ENCODE data around the gene TRPC4. TPM values are rescaled to one million over a fixed set of nuclear protein-coding genes. Genes with fewer than 3 reads are reported as not detected.

Gene TRPC4
- total RNA-seq, 1 donor from 2014 or later, result 2.6 TPM

GRCh38 chr13:37886879-37887278 lies 17.3 kb upstream of the TRPC4 start:
- no peaks in the 10 kb centered on the region for H3K36me3 ChIP-seq (ENCODE audit: control insufficient read depth, insufficient read depth, low read length)
- no peaks in the 10 kb centered on the region for H3K27me3 ChIP-seq (ENCODE audit: control insufficient read depth, insufficient read depth, low read length)
- TF ChIP-seq CTCF (IDR thresholded peaks at IDR 0.05; ENCODE audit: insufficient read depth, low read length, poor library complexity, severe bottlenecking), result no peak
- no peak overlapping the region for H3K4me3 ChIP-seq (ENCODE audit: low read depth, low read length)
- DNase-seq (ENCODE audit: low read depth), result no peak

- no peak overlapping the region for H3K4me3 ChIP-seq (ENCODE audit: low read depth, low read length)
- no peak for TF ChIP-seq CTCF (IDR thresholded peaks at IDR 0.05; ENCODE audit: insufficient read depth, low read length, poor library complexity, severe bottlenecking)
- DNase-seq (ENCODE audit: low read depth), result no peak
- no peaks in the 10 kb centered on the region for H3K36me3 ChIP-seq (ENCODE audit: control insufficient read depth, insufficient read depth, low read length)
- no peaks in the 10 kb centered on the region for H3K27me3 ChIP-seq (ENCODE audit: control insufficient read depth, insufficient read depth, low read length)
Observed at GRCh38 chr13:37884674-37885073, 15.1 kb upstream of the TRPC4 start.

GRCh38 chr13:37884026-37884425 lies 14.5 kb upstream of the TRPC4 start:
- no peak for DNase-seq (ENCODE audit: low read depth)
- Histone ChIP-seq H3K36me3 (ENCODE audit: control insufficient read depth, insufficient read depth, low read length) (no peaks in the 10 kb centered on the region), H3K4me3 (ENCODE audit: low read depth, low read length) (no peak overlapping the region), H3K27me3 (ENCODE audit: control insufficient read depth, insufficient read depth, low read length) (no peaks in the 10 kb centered on the region)
- TF ChIP-seq CTCF (IDR thresholded peaks at IDR 0.05; ENCODE audit: insufficient read depth, low read length, poor library complexity, severe bottlenecking), result no peak

- no peaks in the 10 kb centered on the region for H3K36me3 ChIP-seq (ENCODE audit: control insufficient read depth, insufficient read depth, low read length)
- TF ChIP-seq CTCF (IDR thresholded peaks at IDR 0.05; ENCODE audit: insufficient read depth, low read length, poor library complexity, severe bottlenecking), result no peak
- H3K27me3 ChIP-seq (ENCODE audit: control insufficient read depth, insufficient read depth, low read length), result no peaks in the 10 kb centered on the region
- no peak overlapping the region for H3K4me3 ChIP-seq (ENCODE audit: low read depth, low read length)
- no peak for DNase-seq (ENCODE audit: low read depth)
Observed at GRCh38 chr13:37878921-37879320, 9.3 kb upstream of the TRPC4 start.

- H3K36me3 ChIP-seq (ENCODE audit: control insufficient read depth, insufficient read depth, low read length), result no peaks in the 10 kb centered on the region
- no peak overlapping the region for H3K4me3 ChIP-seq (ENCODE audit: low read depth, low read length)
- no peaks in the 10 kb centered on the region for H3K27me3 ChIP-seq (ENCODE audit: control insufficient read depth, insufficient read depth, low read length)
- DNase-seq (ENCODE audit: low read depth), result no peak
- TF ChIP-seq CTCF (IDR thresholded peaks at IDR 0.05; ENCODE audit: insufficient read depth, low read length, poor library complexity, severe bottlenecking), result no peak
Observed at GRCh38 chr13:37878496-37878895, 8.9 kb upstream of the TRPC4 start.

- TF ChIP-seq CTCF (IDR thresholded peaks at IDR 0.05; ENCODE audit: insufficient read depth, low read length, poor library complexity, severe bottlenecking), result no peak
- DNase-seq (ENCODE audit: low read depth), result peak; percentile 25
- Histone ChIP-seq H3K4me3 (ENCODE audit: low read depth, low read length) (no peak overlapping the region), H3K27me3 (ENCODE audit: control insufficient read depth, insufficient read depth, low read length) (no peaks in the 10 kb centered on the region), H3K36me3 (ENCODE audit: control insufficient read depth, insufficient read depth, low read length) (no peaks in the 10 kb centered on the region)
Observed at GRCh38 chr13:37870895-37871550, 1.5 kb upstream of the TRPC4 start.
